Glutamatergic neuron (in vitro differentiated cells): ENCODE measurements around the gene CREB3. TPM values are rescaled to one million over a fixed set of nuclear protein-coding genes. Genes with fewer than 3 reads are reported as not detected.

Experiments
- DNase-seq: peaks from one replicate; pipeline ENCODE4 v3.0.0; 2022
- H3K27ac Mint-ChIP-seq: one replicate; pipeline ENCODE4 v1.8.0; 2020; ENCODE audit warnings: mild to moderate bottlenecking, mixed read lengths, inconsistent platforms; ENCODE audit not compliant: unreplicated experiment
- H3K27me3 Mint-ChIP-seq: one replicate; pipeline ENCODE4 v1.8.0; 2020; ENCODE audit warnings: mild to moderate bottlenecking, moderate library complexity, mixed read lengths, inconsistent platforms; ENCODE audit not compliant: unreplicated experiment
- H3K36me3 Mint-ChIP-seq: one replicate; pipeline ENCODE4 v1.8.0; 2020; ENCODE audit warnings: mild to moderate bottlenecking, mixed read lengths, inconsistent platforms; ENCODE audit not compliant: unreplicated experiment
- H3K4me1 Mint-ChIP-seq: one replicate; pipeline ENCODE4 v1.8.0; 2020; ENCODE audit warnings: mild to moderate bottlenecking, low read depth, mixed read lengths, inconsistent platforms; ENCODE audit not compliant: unreplicated experiment
- H3K4me3 Mint-ChIP-seq: one replicate; pipeline ENCODE4 v1.8.0; 2020; ENCODE audit warnings: mild to moderate bottlenecking, mixed read lengths, inconsistent platforms; ENCODE audit not compliant: unreplicated experiment
- H3K9me3 Mint-ChIP-seq: one replicate; pipeline ENCODE4 v1.8.0; 2020; ENCODE audit warnings: mild to moderate bottlenecking, moderate library complexity, mixed read lengths, inconsistent platforms; ENCODE audit not compliant: unreplicated experiment
- CTCF ChIP-seq: fragments of 200-600 bp; sonication (generic); IDR thresholded peaks from one replicate; pipeline ENCODE4 v1.5.0; 2021; ENCODE audit not compliant: partially characterized antibody, unreplicated experiment
- microRNA-seq: library from miRNA; unstranded; fragments of <30 nt; microRNA quantifications from one replicate; pipeline ENCODE4, GENCODE V29; 2020; ENCODE audit not compliant: unreplicated experiment
- total RNA-seq: library from RNA; stranded (reverse); fragmentation: NEBNext Ultra II Directional; extraction: Animal tissue kit (Norgen Biotek cat#: 25700); gene quantifications from one replicate; pipeline ENCODE4 v1.2.1, GENCODE V29; 2021; ENCODE audit not compliant: unreplicated experiment

Gene CREB3
- total RNA-seq, 1 donor from 2014 or later, result 32.0 TPM

- no peak for DNase-seq
- Mint-ChIP-seq H3K4me3 (no peak overlapping the region), H3K9me3 (no peaks in the 10 kb centered on the region), H3K27me3 (peaks cover 3% of the 10 kb centered on the region), H3K27ac (no peak overlapping the region), H3K36me3 (no peaks in the 10 kb centered on the region), H3K4me1 (peaks cover 13% of the 10 kb centered on the region)
- no peak for TF ChIP-seq CTCF
Observed at GRCh38 chr9:35778496-35778895, 46.0 kb downstream of the CREB3 start.

- Mint-ChIP-seq H3K4me1 (peaks cover 1% of the 10 kb centered on the region), H3K27ac (no peak overlapping the region), H3K9me3 (peaks cover 1% of the 10 kb centered on the region), H3K36me3 (no peaks in the 10 kb centered on the region), H3K4me3 (no peak overlapping the region), H3K27me3 (peaks cover 3% of the 10 kb centered on the region)
- no peak for DNase-seq
- no peak for TF ChIP-seq CTCF
Observed at GRCh38 chr9:35781066-35781465, 48.6 kb downstream of the CREB3 start.

GRCh38 chr9:35783418-35783817 lies 51.0 kb downstream of the CREB3 start:
- H3K27ac Mint-ChIP-seq, result no peak overlapping the region
- no peaks in the 10 kb centered on the region for H3K27me3 Mint-ChIP-seq
- no peaks in the 10 kb centered on the region for H3K4me1 Mint-ChIP-seq
- H3K36me3 Mint-ChIP-seq, result no peaks in the 10 kb centered on the region
- no peak for TF ChIP-seq CTCF
- H3K9me3 Mint-ChIP-seq, result peaks cover 1% of the 10 kb centered on the region
- DNase-seq, result no peak
- H3K4me3 Mint-ChIP-seq, result no peak overlapping the region

Small RNAs within 50 kb of the gene (microRNA-seq; reads per million reads assigned to microRNA genes)
- gene MIR6852, result 2.1 reads per million, percentile 13 among the genes with 10 or more reads in this experiment
- 2.1 reads per million, percentile 13 among the genes with 10 or more reads in this experiment for gene MIR6853

Other genes starting within 250 kb of the CREB3 start
- gene RUSC2, start 242.6 kb upstream of the CREB3 start, total RNA-seq, result 84.4 TPM
- gene TESK1, start 127.4 kb upstream of the CREB3 start, total RNA-seq, result 28.7 TPM
- 4.9 TPM for gene CD72, start 114.3 kb upstream of the CREB3 start, total RNA-seq
- gene SIT1, start 81.7 kb upstream of the CREB3 start, total RNA-seq, result 3.4 TPM
- gene RMRP, start 74.6 kb upstream of the CREB3 start, total RNA-seq, result 35,708 TPM
- gene CCDC107, start 74.4 kb upstream of the CREB3 start, total RNA-seq, result 32.5 TPM
- 2.6 TPM for gene ARHGEF39, start 67.5 kb upstream of the CREB3 start, total RNA-seq
- not detected for gene CA9, start 58.7 kb upstream of the CREB3 start, total RNA-seq
- 188 TPM for gene TPM2, start 42.7 kb upstream of the CREB3 start, total RNA-seq
- 56.2 TPM for gene TLN1, start 471 bp upstream of the CREB3 start, total RNA-seq
- gene GBA2, start 16.6 kb downstream of the CREB3 start, total RNA-seq, result 287 TPM
- gene RGP1, start 16.6 kb downstream of the CREB3 start, total RNA-seq, result 44.0 TPM
- not detected for gene MSMP, start 21.6 kb downstream of the CREB3 start, total RNA-seq
- 357 TPM for gene NPR2, start 58.9 kb downstream of the CREB3 start, total RNA-seq
- gene SPAG8, start 79.6 kb downstream of the CREB3 start, total RNA-seq, result not detected
- gene HINT2, start 82.4 kb downstream of the CREB3 start, total RNA-seq, result 48.1 TPM
- not detected for gene FAM221B, start 96.1 kb downstream of the CREB3 start, total RNA-seq
- 44.4 TPM for gene TMEM8B, start 96.6 kb downstream of the CREB3 start, total RNA-seq
- gene OR13J1, start 137.7 kb downstream of the CREB3 start, total RNA-seq, result not detected
- not detected for gene HRCT1, start 173.5 kb downstream of the CREB3 start, total RNA-seq
- gene SPAAR, start 176.8 kb downstream of the CREB3 start, total RNA-seq, result not detected
- not detected for gene OR2S2, start 225.5 kb downstream of the CREB3 start, total RNA-seq